Karpas-422 (cell line): ENCODE measurements around the gene CNST. TPM values are rescaled to one million over a fixed set of nuclear protein-coding genes. Genes with fewer than 3 reads are reported as not detected.
"Not testable (repeated sequence)": the region's sequence is repeated elsewhere in the genome, so short reads cannot be mapped to it uniquely, and the experiment has no call there.

ENCODE experiments used
- DNase-seq: peaks from one replicate; pipeline ENCODE4 v3.0.0-alpha.2; 2015
- H2AFZ ChIP-seq: fragments of 200-600 bp; sonication (generic); 2 replicates; pipeline ENCODE4 v1.6.1; 2014; ENCODE audit warnings: antibody characterized with exemption, low read length, mixed read lengths
- H3K27ac ChIP-seq: fragments of 200-600 bp; sonication (generic); 2 replicates; pipeline ENCODE4 v1.5.1; 2014; ENCODE audit warnings: mild to moderate bottlenecking, low read length, moderate library complexity
- H3K27me3 ChIP-seq: fragments of 200-600 bp; sonication (generic); 2 replicates; pipeline ENCODE4 v1.6.1; 2014; ENCODE audit warnings: low read length, mixed read lengths
- H3K36me3 ChIP-seq: fragments of 200-600 bp; sonication (generic); 2 replicates; pipeline ENCODE4 v1.6.1; 2014; ENCODE audit warnings: low read length, mixed read lengths; ENCODE audit not compliant: insufficient read depth
- H3K4me1 ChIP-seq: fragments of 200-600 bp; sonication (generic); 2 replicates; pipeline ENCODE4 v1.6.1; 2014; ENCODE audit warnings: mild to moderate bottlenecking, low read length, mixed read lengths
- H3K4me2 ChIP-seq: fragments of 200-600 bp; sonication (generic); 2 replicates; pipeline ENCODE4 v1.6.1; 2014; ENCODE audit warnings: low read length, low read depth, mild to moderate bottlenecking; ENCODE audit not compliant: poor library complexity, severe bottlenecking
- H3K4me3 ChIP-seq: fragments of 200-600 bp; sonication (generic); 2 replicates; pipeline ENCODE4 v1.5.1; 2014; ENCODE audit warnings: mild to moderate bottlenecking, antibody characterized with exemption, low read length, mixed read lengths
- H3K79me2 ChIP-seq: fragments of 200-600 bp; sonication (generic); 2 replicates; pipeline ENCODE4 v1.6.1; 2014; ENCODE audit warnings: mild to moderate bottlenecking, low read length, mixed read lengths
- H3K9ac ChIP-seq: fragments of 200-600 bp; sonication (generic); 2 replicates; pipeline ENCODE4 v1.6.0; 2014; ENCODE audit warnings: low read length
- H3K9me2 ChIP-seq: fragments of 200-600 bp; sonication (generic), shearing (Covaris generic); replicated peaks from 2 replicates; pipeline ENCODE4 v1.6.0; 2014; ENCODE audit warnings: mild to moderate bottlenecking, low read length, moderate library complexity; ENCODE audit not compliant: insufficient read depth
- H3K9me3 ChIP-seq: fragments of 300-700, 200-600 bp; sonication (generic); 2 replicates; pipeline ENCODE4 v1.6.1; 2014; ENCODE audit warnings: low read length, mixed read lengths
- H4K20me1 ChIP-seq: fragments of 200-600 bp; sonication (generic); 2 replicates; pipeline ENCODE4 v1.6.1; 2014; ENCODE audit warnings: mild to moderate bottlenecking, antibody characterized with exemption, low read length, low read depth; ENCODE audit not compliant: insufficient read depth
- total RNA-seq: library from RNA; depleted of rRNA; stranded (reverse); fragments of >200 nt; shearing (Covaris generic); gene quantifications from 2 replicates; pipeline ENCODE4 v1.2.3, GENCODE V29; 2014; ENCODE audit warnings: low replicate concordance

The CNST gene
- total RNA-seq, 1 experiment from 2014 or later = 29.7 TPM

DNA sequence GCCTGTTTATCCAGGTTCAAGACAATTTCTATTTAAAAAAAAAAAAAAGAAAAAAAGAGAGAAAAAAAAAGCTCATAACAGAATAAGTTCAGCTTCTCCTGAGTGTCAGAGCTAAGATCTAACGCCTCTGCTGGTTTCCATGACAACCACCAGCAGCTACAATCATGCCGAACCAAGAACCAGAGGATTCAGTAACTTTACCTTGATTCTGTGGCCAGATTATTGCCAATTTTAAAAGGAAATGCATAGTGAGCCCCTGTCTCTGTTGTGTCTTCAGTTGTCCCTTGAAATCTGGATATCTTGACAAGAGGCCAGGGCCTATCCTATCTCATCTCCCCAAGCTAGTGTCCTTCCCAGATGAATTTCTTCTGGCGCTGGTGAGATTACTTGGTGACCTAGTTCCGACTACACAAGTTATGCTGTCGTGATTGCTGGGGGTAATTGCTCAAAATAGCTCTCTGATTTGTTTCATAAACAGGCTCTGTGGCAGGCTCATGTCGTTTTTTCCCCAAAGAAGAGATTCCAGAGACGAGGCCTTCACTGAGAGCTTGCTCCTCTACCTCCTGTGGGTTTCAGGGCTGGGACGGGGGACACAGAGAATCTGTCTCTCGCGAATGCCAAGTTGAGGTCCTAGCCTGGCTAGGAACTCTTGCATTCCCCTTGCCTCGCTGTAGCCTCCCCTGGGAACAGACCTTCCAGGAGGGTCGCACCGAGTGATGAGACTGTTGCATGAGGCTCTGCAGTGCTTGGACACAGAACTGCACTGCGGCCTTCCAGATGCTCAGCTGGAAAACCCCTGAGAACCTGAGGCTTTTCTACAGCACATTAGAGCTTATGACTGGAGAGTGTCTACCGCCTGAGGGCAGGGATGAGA is 125.6 kb downstream of the CNST start:
- H3K4me2 ChIP-seq = no peak overlapping the region
- no peaks in the 10 kb centered on the region for H4K20me1 ChIP-seq
- no peak overlapping the region for H2AFZ ChIP-seq
- DNase-seq = peak; percentile 45
- no peak overlapping the region for H3K9ac ChIP-seq
- H3K9me2 ChIP-seq = no peaks in the 10 kb centered on the region
- H3K4me1 ChIP-seq = peaks cover 26% of the 10 kb centered on the region
- no peaks in the 10 kb centered on the region for H3K9me3 ChIP-seq
- no peak overlapping the region for H3K4me3 ChIP-seq
- H3K79me2 ChIP-seq = no peaks in the 10 kb centered on the region
- H3K27me3 ChIP-seq = no peaks in the 10 kb centered on the region
- H3K27ac ChIP-seq = no peak overlapping the region
- 0 out of 2 replicates have a peak, but pooled peaks cover 2% of the 10 kb centered on the region for H3K36me3 ChIP-seq

DNA sequence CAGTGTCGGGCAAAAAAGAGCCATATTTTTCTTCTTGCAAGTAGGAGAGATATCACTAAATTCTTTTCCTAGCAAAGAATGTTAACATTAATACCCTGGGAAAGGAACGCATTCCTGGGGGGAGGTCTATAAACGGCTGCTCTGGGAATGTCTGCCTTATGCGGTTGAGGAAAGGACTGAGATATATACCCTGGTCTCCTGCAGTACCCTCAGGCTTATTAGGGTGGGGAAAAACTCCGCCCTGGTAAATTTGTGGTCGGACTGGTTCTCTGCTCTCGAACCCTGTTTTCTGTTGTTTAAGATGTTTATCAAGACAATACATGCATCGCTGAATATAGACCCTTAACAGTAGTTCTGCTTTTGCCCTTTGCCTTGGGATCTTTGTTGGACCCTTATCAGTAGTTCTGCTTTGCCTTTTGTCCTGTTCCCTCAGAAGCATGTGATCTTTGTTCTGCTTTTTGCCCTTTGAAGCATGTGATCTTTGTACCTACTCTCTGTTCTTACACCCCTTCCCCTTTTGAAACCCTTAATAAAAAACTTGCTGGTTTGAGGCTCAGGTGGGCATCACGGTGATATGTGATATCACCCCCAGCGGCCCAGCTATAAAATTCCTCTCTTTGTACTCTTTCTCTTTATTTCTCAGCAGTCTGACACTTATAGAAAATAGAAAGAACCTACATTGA is 128.1 kb downstream of the CNST start:
- H3K4me1 ChIP-seq = peaks cover 28% of the 10 kb centered on the region
- H3K9me2 ChIP-seq, H3K36me3 ChIP-seq: not testable (repeated sequence)

DNA sequence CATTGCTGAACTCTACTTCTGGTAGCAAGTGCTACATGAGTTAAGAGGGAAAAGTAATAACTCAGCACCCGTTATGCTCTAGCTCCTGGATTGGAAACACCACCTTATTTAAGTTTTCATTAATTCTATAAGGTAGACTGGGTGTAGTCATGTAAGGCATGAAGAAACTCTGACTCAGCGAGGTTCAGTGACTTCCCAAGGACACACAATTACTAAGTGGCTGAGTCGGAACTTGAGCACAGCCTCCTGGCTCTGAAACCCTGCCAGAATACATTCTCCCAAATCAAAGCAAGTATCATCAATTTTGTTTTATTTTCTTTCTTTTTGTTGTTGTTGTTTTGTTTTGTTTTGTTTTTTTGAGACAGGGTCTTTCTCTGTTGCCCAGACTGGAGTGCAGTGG is 128.9 kb downstream of the CNST start:
- H3K27ac ChIP-seq = no peak overlapping the region
- no peaks in the 10 kb centered on the region for H3K27me3 ChIP-seq
- no peak overlapping the region for H3K4me3 ChIP-seq
- no peaks in the 10 kb centered on the region for H3K9me3 ChIP-seq
- peak; percentile 31 for DNase-seq
- no peaks in the 10 kb centered on the region for H3K79me2 ChIP-seq
- H2AFZ ChIP-seq = no peak overlapping the region
- H3K9me2 ChIP-seq = no peaks in the 10 kb centered on the region
- H3K9ac ChIP-seq = no peak overlapping the region
- peaks cover 24% of the 10 kb centered on the region for H3K4me1 ChIP-seq
- no peak overlapping the region for H3K4me2 ChIP-seq
- 0 out of 2 replicates have a peak, but pooled peaks cover 2% of the 10 kb centered on the region for H3K36me3 ChIP-seq
- H4K20me1 ChIP-seq = no peaks in the 10 kb centered on the region

More for the DNA sequence above, 128.1 kb downstream of the CNST start:
- not testable (repeated sequence) for H3K4me2 ChIP-seq, H3K4me3 ChIP-seq, H3K9me3 ChIP-seq, H4K20me1 ChIP-seq, H2AFZ ChIP-seq, H3K79me2 ChIP-seq, H3K27ac ChIP-seq, H3K9ac ChIP-seq, H3K27me3 ChIP-seq
- peak; percentile 37 for DNase-seq

DNA sequence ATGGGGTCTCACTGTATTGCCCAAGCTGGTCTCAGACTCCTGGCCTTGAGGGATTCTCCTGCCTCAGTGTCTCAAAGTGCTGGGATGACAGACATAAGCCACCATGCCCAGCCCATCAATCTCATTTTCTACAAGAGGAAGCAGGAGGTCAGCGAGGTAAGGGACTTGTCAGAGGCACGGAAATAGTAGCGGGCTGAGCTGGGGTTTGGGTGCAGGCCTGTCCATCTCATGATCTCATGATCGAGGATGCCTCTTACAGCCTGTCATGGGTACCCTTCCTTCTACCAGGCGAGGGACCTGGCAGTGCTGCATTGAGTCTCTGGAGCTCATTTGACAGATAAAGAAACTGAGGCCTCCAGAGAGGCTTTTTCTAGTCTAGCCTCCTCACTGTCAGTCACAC is 129.4 kb downstream of the CNST start:
- Histone ChIP-seq H3K4me1 (peaks cover 20% of the 10 kb centered on the region), H3K9me2 (no peaks in the 10 kb centered on the region), H3K36me3 (0 out of 2 replicates have a peak, but pooled peaks cover 2% of the 10 kb centered on the region), H3K27me3 (no peaks in the 10 kb centered on the region), H2AFZ (no peak overlapping the region), H3K9ac (no peak overlapping the region), H3K9me3 (no peaks in the 10 kb centered on the region), H3K4me3 (no peak overlapping the region), H3K79me2 (no peaks in the 10 kb centered on the region), H3K27ac (no peak overlapping the region), H4K20me1 (no peaks in the 10 kb centered on the region), H3K4me2 (no peak overlapping the region)
- no peak for DNase-seq

DNA sequence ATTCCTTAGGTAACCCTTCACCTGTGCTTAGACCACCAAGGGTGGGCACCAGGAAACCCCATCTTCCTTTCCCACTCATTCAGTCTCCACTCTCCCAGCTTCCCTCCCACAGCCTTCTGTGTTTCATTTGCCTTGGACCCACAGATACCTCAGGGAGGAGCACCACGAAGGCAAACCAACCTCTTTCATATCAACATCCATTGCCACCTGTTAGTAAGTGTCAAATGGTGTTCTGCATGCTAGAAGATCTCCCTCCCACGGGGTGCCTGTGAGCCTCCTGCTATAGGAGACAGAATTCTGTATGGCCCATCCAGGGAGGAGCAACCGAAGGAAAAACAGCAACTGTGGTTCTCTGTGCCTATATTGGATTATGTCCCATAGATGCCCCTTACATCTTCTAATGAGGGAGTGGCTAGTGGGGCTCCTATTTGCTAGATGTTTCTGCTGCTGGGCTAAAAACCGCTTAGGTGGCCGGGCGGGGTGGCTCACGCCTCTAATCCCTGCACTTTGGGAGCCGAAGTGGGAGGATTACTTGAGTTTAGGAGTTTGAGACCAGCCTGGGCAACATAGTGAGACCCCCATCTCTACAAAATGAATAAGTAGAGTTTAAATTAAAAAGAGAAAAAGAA is 132.3 kb downstream of the CNST start:
- Histone ChIP-seq H3K4me2 (peak overlapping the region; percentile 59), H4K20me1 (no peaks in the 10 kb centered on the region), H2AFZ (peak overlapping the region; percentile 66), H3K27me3 (no peaks in the 10 kb centered on the region), H3K4me1 (peaks cover 20% of the 10 kb centered on the region), H3K9ac (peak overlapping the region; percentile 47), H3K79me2 (no peaks in the 10 kb centered on the region), H3K4me3 (no peak overlapping the region), H3K9me3 (no peaks in the 10 kb centered on the region), H3K27ac (peak overlapping the region; percentile 70), H3K9me2 (no peaks in the 10 kb centered on the region), H3K36me3 (no peaks in the 10 kb centered on the region)
- DNase-seq = peak; percentile 43

DNA sequence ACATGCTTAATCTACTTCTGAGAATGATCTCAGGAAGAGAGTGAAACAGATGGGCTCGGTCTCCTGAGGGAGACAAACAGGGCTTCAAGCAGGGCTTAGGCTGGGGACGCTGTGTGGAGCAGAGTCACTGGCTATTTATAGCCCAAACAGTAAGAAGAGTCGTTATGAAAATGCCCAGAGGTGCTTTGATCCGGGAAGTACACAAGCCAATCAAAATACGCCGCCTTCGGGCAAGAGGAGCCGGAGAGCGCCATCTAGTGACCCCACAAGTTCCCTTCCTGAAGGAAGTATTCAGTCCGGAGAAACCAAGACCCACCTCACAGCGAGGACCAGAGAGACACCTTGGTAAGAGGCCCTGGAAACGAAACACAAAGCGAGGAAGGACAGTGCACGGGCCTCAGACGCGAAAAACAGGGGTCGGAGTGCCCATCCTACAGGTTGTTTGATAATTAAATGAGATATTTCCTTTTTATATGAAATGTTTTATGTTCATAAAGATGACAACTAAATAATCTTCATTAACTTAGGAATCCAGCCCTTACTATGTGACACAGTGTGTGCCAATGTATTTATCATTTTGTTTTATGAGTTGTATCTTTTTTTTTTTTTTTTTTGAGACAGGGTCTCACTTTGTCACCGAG is 133.0 kb downstream of the CNST start:
- peak overlapping the region; percentile 70 for H3K27ac ChIP-seq
- H2AFZ ChIP-seq = peak overlapping the region; percentile 77
- H3K4me3 ChIP-seq = no peak overlapping the region
- H3K4me1 ChIP-seq = peaks cover 20% of the 10 kb centered on the region
- peak overlapping the region; percentile 48 for H3K9ac ChIP-seq
- DNase-seq = peak; percentile 97
- no peaks in the 10 kb centered on the region for H3K36me3 ChIP-seq
- H3K79me2 ChIP-seq = no peaks in the 10 kb centered on the region
- no peaks in the 10 kb centered on the region for H3K27me3 ChIP-seq
- H4K20me1 ChIP-seq = no peaks in the 10 kb centered on the region
- peak overlapping the region; percentile 59 for H3K4me2 ChIP-seq
- no peaks in the 10 kb centered on the region for H3K9me2 ChIP-seq
- H3K9me3 ChIP-seq = no peaks in the 10 kb centered on the region

DNA sequence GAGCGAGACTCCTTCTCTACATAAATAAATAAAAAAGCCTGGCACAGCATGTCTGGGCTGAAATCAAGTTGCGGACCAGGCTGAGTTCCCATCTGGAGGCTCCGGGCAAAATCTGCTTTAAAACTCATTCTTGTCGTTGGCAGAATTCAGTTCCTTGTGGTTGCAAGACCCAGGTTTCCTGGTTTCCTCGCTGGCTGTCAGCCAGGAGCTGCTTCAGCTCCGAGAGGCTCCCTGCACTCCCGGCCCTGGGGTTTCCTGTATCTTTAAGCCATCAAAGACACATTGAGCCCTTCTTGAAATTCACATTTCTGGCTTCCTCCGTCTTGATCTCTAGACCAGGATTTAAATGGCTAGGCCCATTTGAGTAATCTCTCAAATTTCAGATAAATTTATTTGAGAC is 137.3 kb downstream of the CNST start:
- peak; percentile 38 for DNase-seq
- Histone ChIP-seq H4K20me1 (no peaks in the 10 kb centered on the region), H3K9me2 (no peaks in the 10 kb centered on the region), H3K4me2 (no peak overlapping the region), H3K9me3 (no peaks in the 10 kb centered on the region), H3K27ac (no peak overlapping the region), H3K27me3 (no peaks in the 10 kb centered on the region), H2AFZ (no peak overlapping the region), H3K36me3 (no peaks in the 10 kb centered on the region), H3K4me3 (no peak overlapping the region), H3K4me1 (peaks cover 9% of the 10 kb centered on the region), H3K9ac (no peak overlapping the region), H3K79me2 (no peaks in the 10 kb centered on the region)
